ENCODE measurements around the gene ERC1. TPM values are rescaled to one million over a fixed set of nuclear protein-coding genes. Genes with fewer than 3 reads are reported as not detected.

ERC1 gene
- total RNA-seq, 6 experiments from 2014 or later: 44.1 to 48.9 (median 47.9) TPM

DNA sequence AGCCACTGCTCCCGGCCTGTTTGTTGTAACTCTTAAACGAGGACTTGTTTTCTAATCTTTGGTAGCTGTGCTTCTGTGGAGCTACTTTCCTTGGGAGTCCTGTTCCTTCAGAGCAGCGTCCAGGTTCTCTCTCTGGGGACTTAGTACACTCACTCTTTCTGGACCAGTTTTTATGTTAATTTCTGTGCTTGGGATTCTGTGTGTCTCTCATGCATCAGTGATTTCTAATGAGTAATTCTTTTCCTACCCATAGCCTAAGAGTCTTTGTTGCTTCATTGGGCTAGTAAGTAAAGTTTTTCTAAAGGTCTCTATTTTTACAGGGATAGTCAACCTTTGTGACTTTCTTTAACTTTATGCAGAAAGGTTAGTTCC lies 314.0 kb downstream of the ERC1 start:
- TF ChIP-seq CTCF (IDR thresholded peaks at IDR 0.05): no peak
- no peak overlapping the region for H3K27ac Mint-ChIP-seq
- H3K4me3 Mint-ChIP-seq: no peak overlapping the region
- no peaks in the 10 kb centered on the region; the same call in 1 of the 2 replicates for H3K27me3 Mint-ChIP-seq (ENCODE audit: insufficient read depth)
- no peaks in the 10 kb centered on the region for H3K9me3 Mint-ChIP-seq
- peaks cover 12% of the 10 kb centered on the region; the same call in 1 of the 2 replicates for H3K4me1 Mint-ChIP-seq (ENCODE audit: low read depth)
- H3K36me3 Mint-ChIP-seq (ENCODE audit: low read depth): peaks cover 17% of the 10 kb centered on the region
- no peak for DNase-seq

DNA sequence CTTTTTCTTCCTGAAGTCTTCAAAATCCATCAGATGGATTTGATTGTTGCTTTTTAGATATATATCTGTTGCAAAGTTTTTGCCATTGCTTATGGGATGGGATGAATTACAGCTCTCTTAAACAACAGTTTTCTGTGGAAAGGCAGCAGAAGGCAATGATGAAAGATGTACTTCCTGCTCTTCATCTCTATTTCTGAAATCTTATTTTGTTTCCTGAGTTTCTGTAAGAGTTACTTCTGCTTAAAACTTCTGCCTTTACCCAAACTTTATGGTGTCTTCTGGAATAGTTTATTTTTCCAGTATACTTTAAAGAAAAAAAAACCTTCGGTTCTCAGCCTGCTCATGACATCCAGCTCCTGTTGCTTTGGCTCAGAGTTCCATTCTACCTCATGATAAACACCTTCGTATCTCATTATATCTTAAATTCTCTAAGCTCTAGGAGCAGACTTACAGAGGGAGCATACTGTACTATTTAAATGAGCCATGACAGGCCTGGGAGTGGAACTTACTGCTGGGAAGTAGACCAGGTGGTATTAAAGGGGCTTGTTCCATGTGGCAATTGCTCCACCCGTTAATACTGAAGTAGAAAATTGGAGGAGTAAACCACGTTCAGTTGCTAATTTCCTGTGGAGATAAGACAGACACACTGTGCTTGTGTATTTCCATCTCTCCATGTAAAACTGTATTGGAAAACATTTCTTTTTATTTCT lies 314.9 kb downstream of the ERC1 start:
- Mint-ChIP-seq H3K9me3 (no peaks in the 10 kb centered on the region), H3K27ac (no peak overlapping the region), H3K27me3 (ENCODE audit: insufficient read depth) (no peaks in the 10 kb centered on the region; the same call in 1 of the 2 replicates), H3K4me1 (ENCODE audit: low read depth) (peaks cover 17% of the 10 kb centered on the region; the same call in 1 of the 2 replicates), H3K36me3 (ENCODE audit: low read depth) (peaks cover 8% of the 10 kb centered on the region), H3K4me3 (no peak overlapping the region)
- no peak for DNase-seq
- no peak for TF ChIP-seq CTCF (IDR thresholded peaks at IDR 0.05)

GRCh38 chr12:1306817-1307216 lies 315.8 kb downstream of the ERC1 start:
- H3K36me3 Mint-ChIP-seq (ENCODE audit: low read depth): peaks cover 5% of the 10 kb centered on the region; the same call in 1 of the 2 replicates
- DNase-seq: no peak
- H3K4me1 Mint-ChIP-seq (ENCODE audit: low read depth): peaks cover 18% of the 10 kb centered on the region

GRCh38 chr12:1307796-1308195 lies 316.8 kb downstream of the ERC1 start:
- H3K27ac Mint-ChIP-seq: no peak overlapping the region
- no peak for DNase-seq
- no peak overlapping the region for H3K4me3 Mint-ChIP-seq
- peaks cover 24% of the 10 kb centered on the region for H3K4me1 Mint-ChIP-seq (ENCODE audit: low read depth)
- H3K27me3 Mint-ChIP-seq (ENCODE audit: insufficient read depth): no peaks in the 10 kb centered on the region; the same call in 1 of the 2 replicates
- TF ChIP-seq CTCF (IDR thresholded peaks at IDR 0.05): no peak
- no peaks in the 10 kb centered on the region for H3K9me3 Mint-ChIP-seq
- H3K36me3 Mint-ChIP-seq (ENCODE audit: low read depth): no peaks in the 10 kb centered on the region

More at GRCh38 chr12:1306817-1307216, 315.8 kb downstream of the ERC1 start:
- no peaks in the 10 kb centered on the region for H3K9me3 Mint-ChIP-seq
- no peaks in the 10 kb centered on the region; the same call in 1 of the 2 replicates for H3K27me3 Mint-ChIP-seq (ENCODE audit: insufficient read depth)
- H3K27ac Mint-ChIP-seq: no peak overlapping the region
- no peak overlapping the region for H3K4me3 Mint-ChIP-seq
- TF ChIP-seq CTCF (IDR thresholded peaks at IDR 0.05): no peak

DNA sequence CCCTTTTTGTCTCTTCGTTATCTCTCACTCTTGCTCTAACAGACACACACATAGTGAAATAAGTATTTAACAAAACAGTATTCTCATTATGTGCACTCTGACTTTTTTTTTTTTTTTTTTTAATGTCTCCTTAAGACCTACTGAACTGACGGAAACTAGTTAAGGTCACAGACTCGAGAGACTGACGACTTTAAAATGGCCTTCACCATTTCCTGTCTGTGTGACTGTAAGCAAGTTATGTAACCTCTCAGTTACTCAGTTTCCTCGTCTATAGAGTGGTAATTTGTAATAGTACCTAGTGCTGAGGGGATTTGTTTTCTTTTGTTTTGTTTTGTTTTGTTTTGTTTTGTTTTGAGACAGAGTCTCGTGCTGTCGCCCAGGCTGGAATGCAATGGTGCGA lies 318.6 kb downstream of the ERC1 start:
- no peak for TF ChIP-seq CTCF (IDR thresholded peaks at IDR 0.05)
- peaks cover 8% of the 10 kb centered on the region for H3K36me3 Mint-ChIP-seq (ENCODE audit: low read depth)
- H3K27me3 Mint-ChIP-seq (ENCODE audit: insufficient read depth): no peaks in the 10 kb centered on the region
- peaks cover 42% of the 10 kb centered on the region for H3K4me1 Mint-ChIP-seq (ENCODE audit: low read depth)
- peaks cover under 1% of the 10 kb centered on the region; the same call in 1 of the 2 replicates for H3K9me3 Mint-ChIP-seq
- DNase-seq: no peak
- H3K4me3 Mint-ChIP-seq: no peak overlapping the region
- H3K27ac Mint-ChIP-seq: no peak overlapping the region

All from HFFc6 (cell line).